ENCODE measurements around the gene GASK1A. TPM values are rescaled to one million over a fixed set of nuclear protein-coding genes. Genes with fewer than 3 reads are reported as not detected.

Gene GASK1A
- total and polyA plus RNA-seq, 2 donors from 2014 or later, result 2.3 to 7.3 TPM

GRCh38 chr3:43032646-43033628 is 53.8 kb downstream of the GASK1A start:
- DNase-seq, result no peak
- H3K9me3 ChIP-seq (ENCODE audit: control insufficient read depth in 2 of 3, insufficient read depth in 1 of 3, low read length in 3 of 3), result no peaks in the 10 kb centered on the region

DNA sequence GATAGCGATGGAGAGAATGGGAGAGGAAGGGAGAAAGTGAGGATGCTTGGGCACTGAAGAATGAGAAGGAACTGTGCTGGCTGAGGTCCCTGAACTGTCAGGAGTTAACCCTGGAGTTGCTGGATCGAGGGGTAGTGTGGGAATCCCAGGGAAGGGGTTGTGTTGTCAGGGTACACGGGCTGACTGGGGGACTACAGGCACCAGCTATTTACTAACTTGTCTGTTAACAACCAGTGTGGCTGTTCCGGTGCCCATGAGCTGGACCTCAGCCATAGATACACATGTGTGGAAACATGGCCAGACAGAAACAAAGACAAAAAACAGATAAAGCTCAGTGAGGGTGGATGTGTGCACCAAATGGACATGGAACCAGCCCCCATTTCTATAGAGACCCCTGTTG is 55.1 kb downstream of the GASK1A start:
- Histone ChIP-seq H3K27ac (ENCODE audit: low read depth in 2 of 2, low read length in 2 of 2) (no peak overlapping the region), H3K4me1 (ENCODE audit: control insufficient read depth in 2 of 3, insufficient read depth in 2 of 3, low read depth in 1 of 3, low read length in 3 of 3) (no peaks in the 10 kb centered on the region), H3K9me3 (ENCODE audit: control insufficient read depth in 2 of 3, insufficient read depth in 1 of 3, low read length in 3 of 3) (no peaks in the 10 kb centered on the region), H3K27me3 (ENCODE audit: control insufficient read depth, insufficient read depth, low read length) (no peaks in the 10 kb centered on the region), H3K9ac (ENCODE audit: low read length in 3 of 3) (no peak overlapping the region), H3K4me3 (ENCODE audit: low read length in 3 of 3) (no peak overlapping the region), H3K36me3 (ENCODE audit: control insufficient read depth in 2 of 3, insufficient read depth in 3 of 3, low read length in 3 of 3) (no peaks in the 10 kb centered on the region)
- DNase-seq, result no peak
- no peak for TF ChIP-seq CTCF (IDR thresholded peaks at IDR 0.05; ENCODE audit: borderline replicate concordance, extremely low read depth, insufficient read depth)
- intact Hi-C loops (cut with DNase I), result no loop called here
- no peak for FAIRE-seq

More at GRCh38 chr3:43032646-43033628, 53.8 kb downstream of the GASK1A start:
- no peaks in the 10 kb centered on the region for H3K36me3 ChIP-seq (ENCODE audit: control insufficient read depth in 2 of 3, insufficient read depth in 3 of 3, low read length in 3 of 3)
- H3K27ac ChIP-seq (ENCODE audit: low read depth in 2 of 2, low read length in 2 of 2), result no peak overlapping the region
- FAIRE-seq, result no peak
- no peaks in the 10 kb centered on the region for H3K27me3 ChIP-seq (ENCODE audit: control insufficient read depth, insufficient read depth, low read length)
- H3K4me1 ChIP-seq (ENCODE audit: control insufficient read depth in 2 of 3, insufficient read depth in 2 of 3, low read depth in 1 of 3, low read length in 3 of 3), result no peaks in the 10 kb centered on the region
- no peak overlapping the region for H3K4me3 ChIP-seq (ENCODE audit: low read length in 3 of 3)
- H3K9ac ChIP-seq (ENCODE audit: low read length in 3 of 3), result no peak overlapping the region
- intact Hi-C loops (cut with DNase I), result no loop called here
- no peak for TF ChIP-seq CTCF (IDR thresholded peaks at IDR 0.05; ENCODE audit: borderline replicate concordance, extremely low read depth, insufficient read depth)

- H3K36me3 ChIP-seq (ENCODE audit: control insufficient read depth in 2 of 3, insufficient read depth in 3 of 3, low read length in 3 of 3), result no peaks in the 10 kb centered on the region
- no peak for FAIRE-seq
- H3K9ac ChIP-seq (ENCODE audit: low read length in 3 of 3), result no peak overlapping the region
- H3K9me3 ChIP-seq (ENCODE audit: control insufficient read depth in 2 of 3, insufficient read depth in 1 of 3, low read length in 3 of 3), result no peaks in the 10 kb centered on the region
- no peak overlapping the region for H3K4me3 ChIP-seq (ENCODE audit: low read length in 3 of 3)
- no peaks in the 10 kb centered on the region for H3K27me3 ChIP-seq (ENCODE audit: control insufficient read depth, insufficient read depth, low read length)
- H3K4me1 ChIP-seq (ENCODE audit: control insufficient read depth in 2 of 3, insufficient read depth in 2 of 3, low read depth in 1 of 3, low read length in 3 of 3), result no peaks in the 10 kb centered on the region
- no peak for TF ChIP-seq CTCF (IDR thresholded peaks at IDR 0.05; ENCODE audit: borderline replicate concordance, extremely low read depth, insufficient read depth)
- no peak overlapping the region for H3K27ac ChIP-seq (ENCODE audit: low read depth in 2 of 2, low read length in 2 of 2)
- intact Hi-C loops (cut with DNase I), result no loop called here
- DNase-seq, result no peak
These were observed 55.8 kb downstream of the GASK1A start for GRCh38 chr3:43034911-43035310.

Data from kidney (tissue), 14 donors.